ENCODE results near the gene PIP5K1C. TPM values are rescaled to one million over a fixed set of nuclear protein-coding genes. Genes with fewer than 3 reads are reported as not detected.

The PIP5K1C gene
- total and polyA plus RNA-seq, 9 of the 15 experiments (the other 6 are each of a cell fraction or from before 2014, with no cell fraction given) = 0.38 to 22.1 (median 4.1) TPM

DNA sequence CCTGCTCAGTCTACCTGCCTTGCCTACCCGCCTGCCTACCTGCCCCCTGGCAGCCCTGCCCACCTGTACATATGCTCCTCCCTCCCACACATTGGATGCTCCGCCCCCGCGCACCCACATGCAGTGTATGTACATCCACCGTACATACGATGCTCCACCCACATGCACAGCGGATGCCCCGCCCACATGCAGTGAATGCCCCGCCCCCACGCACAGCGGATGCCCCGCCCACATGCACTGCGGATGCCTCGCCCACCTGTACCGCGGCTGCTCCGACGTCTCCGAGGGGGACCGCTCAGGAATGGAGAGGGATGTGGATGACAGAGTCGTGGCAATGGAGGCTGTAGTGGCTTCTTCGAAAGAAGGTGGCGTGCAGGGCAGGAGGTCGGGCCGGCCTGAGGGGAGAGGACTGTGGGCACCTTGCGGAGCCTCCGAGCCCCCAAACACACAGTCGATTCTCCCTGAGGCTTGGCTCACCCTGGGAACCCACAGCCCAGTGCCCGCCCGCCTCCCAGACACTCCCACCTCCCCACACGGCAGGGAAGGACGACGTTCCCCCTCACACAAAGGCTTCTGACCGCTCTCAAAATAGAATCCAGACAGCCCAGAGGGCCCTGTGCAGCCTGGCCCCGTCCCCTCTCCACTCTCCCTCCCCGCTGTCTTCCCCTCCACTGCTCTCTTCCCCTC is 57.1 kb downstream of the PIP5K1C start:
- H2AFZ ChIP-seq (ENCODE audit: low read depth, low read length) = no peak overlapping the region
- BruUV-seq (replicated peaks) = no TSS peak
- peak; percentile 84 to 95 (median 92) for DNase-seq (ENCODE audit: extremely low read depth in 1 of 4, low spot score in 3 of 4)
- H3K79me2 ChIP-seq (ENCODE audit: control insufficient read depth, insufficient read depth, low read length) = no peaks in the 10 kb centered on the region
- no peaks in the 10 kb centered on the region for H3K9me3 ChIP-seq (replicated peaks; ENCODE audit: control insufficient read depth, insufficient read depth, low read depth, low read length)
- peaks cover 7% of the 10 kb centered on the region; the same call in 1 of the 2 replicates for H4K20me1 ChIP-seq (replicated peaks; ENCODE audit: control insufficient read depth, insufficient read depth, low read length)
- peaks cover 4% of the 10 kb centered on the region for H3K9me1 ChIP-seq (ENCODE audit: control insufficient read depth, insufficient read depth, low read length)
- FAIRE-seq = peak; percentile 98
- no peaks in the 10 kb centered on the region for H3K27me3 ChIP-seq (ENCODE audit: control insufficient read depth in 2 of 2, insufficient read depth in 2 of 2, low read length in 2 of 2)
- intact Hi-C loops (cut with micrococcal nuclease) = no loop called here
- CTCF ChIA-PET (ENCODE audit: low intra/inter-chr PET ratio) = no interaction called here
- peaks cover 40% of the 10 kb centered on the region; the same call in 1 of the 3 replicates for H3K36me3 ChIP-seq (ENCODE audit: control insufficient read depth, insufficient read depth, low read length)
- ATAC-seq = peak; percentile 99
- H3K4me1 ChIP-seq (replicated peaks in 1 of 2; ENCODE audit: control insufficient read depth in 2 of 2, insufficient read depth in 2 of 2, low read length in 2 of 2) = peaks cover 0 to 50% of the 10 kb centered on the region in 2 experiments; a peak in 3 of 5 replicates
- H3K4me2 ChIP-seq (ENCODE audit: insufficient read depth, low read length) = peak overlapping the region; percentile 43; the same call in 1 of the 2 replicates
- H3K4me3 ChIP-seq = no peak overlapping the region
- in situ Hi-C loops (cut with MboI) = no loop called here
- POLR2A ChIA-PET = no interaction called here
- 0 out of 4 replicates have a peak overlapping the region, but pooled peaks of 1 of the 2 experiments have one; percentile 31 for H3K9ac ChIP-seq (ENCODE audit: insufficient read depth in 1 of 2, low read depth in 2 of 2, low read length in 2 of 2)
- WGBS (ENCODE audit: insufficient coverage, low coverage, missing lambda C conversion rate) = 5% methylated on average over 24 of the region's 36 CpGs
- H3K27ac ChIP-seq (ENCODE audit: extremely low read depth, low read depth, low read length) = no peak overlapping the region
- TF ChIP-seq ZNF263 (CRISPR knock-in tag; IDR thresholded peaks at IDR 0.05; ENCODE audit: borderline replicate concordance) (peak; percentile 36; the same call in 1 of the 2 replicates), CHD2 (IDR thresholded peaks at IDR 0.05; ENCODE audit: low read depth, low read length) (no peak), ELF4 (CRISPR knock-in tag; IDR thresholded peaks at IDR 0.05) (no peak), MYC (IDR thresholded peaks at IDR 0.05; ENCODE audit: low read depth, low read length) (no peak), MYC (CRISPR knock-in tag; IDR thresholded peaks at IDR 0.05; ENCODE audit: borderline replicate concordance, low read depth) (no peak), SMARCB1 (IDR thresholded peaks at IDR 0.05; ENCODE audit: insufficient read length, low read depth) (no peak), FOXA1 (IDR thresholded peaks at IDR 0.05; ENCODE audit: borderline replicate concordance) (no peak), MAZ (CRISPR knock-in tag; conservative IDR thresholded peaks at IDR 0.05 in 1 of 2, IDR thresholded peaks at IDR 0.05 in 1 of 2) (no peak), XRCC4 (IDR thresholded peaks at IDR 0.05; ENCODE audit: extremely low read depth, insufficient read depth, insufficient read length) (no peak), DPF2 (IDR thresholded peaks at IDR 0.05) (0 out of 2 replicates have a peak, but pooled peaks have one; percentile 15), NRF1 (conservative IDR thresholded peaks at IDR 0.05 in 1 of 2, IDR thresholded peaks at IDR 0.05 in 1 of 2) (peak; percentile 74 to 81), NFE2 (IDR thresholded peaks at IDR 0.05; ENCODE audit: low read depth) (no peak)
- TF ChIP-seq, protein P1, sequence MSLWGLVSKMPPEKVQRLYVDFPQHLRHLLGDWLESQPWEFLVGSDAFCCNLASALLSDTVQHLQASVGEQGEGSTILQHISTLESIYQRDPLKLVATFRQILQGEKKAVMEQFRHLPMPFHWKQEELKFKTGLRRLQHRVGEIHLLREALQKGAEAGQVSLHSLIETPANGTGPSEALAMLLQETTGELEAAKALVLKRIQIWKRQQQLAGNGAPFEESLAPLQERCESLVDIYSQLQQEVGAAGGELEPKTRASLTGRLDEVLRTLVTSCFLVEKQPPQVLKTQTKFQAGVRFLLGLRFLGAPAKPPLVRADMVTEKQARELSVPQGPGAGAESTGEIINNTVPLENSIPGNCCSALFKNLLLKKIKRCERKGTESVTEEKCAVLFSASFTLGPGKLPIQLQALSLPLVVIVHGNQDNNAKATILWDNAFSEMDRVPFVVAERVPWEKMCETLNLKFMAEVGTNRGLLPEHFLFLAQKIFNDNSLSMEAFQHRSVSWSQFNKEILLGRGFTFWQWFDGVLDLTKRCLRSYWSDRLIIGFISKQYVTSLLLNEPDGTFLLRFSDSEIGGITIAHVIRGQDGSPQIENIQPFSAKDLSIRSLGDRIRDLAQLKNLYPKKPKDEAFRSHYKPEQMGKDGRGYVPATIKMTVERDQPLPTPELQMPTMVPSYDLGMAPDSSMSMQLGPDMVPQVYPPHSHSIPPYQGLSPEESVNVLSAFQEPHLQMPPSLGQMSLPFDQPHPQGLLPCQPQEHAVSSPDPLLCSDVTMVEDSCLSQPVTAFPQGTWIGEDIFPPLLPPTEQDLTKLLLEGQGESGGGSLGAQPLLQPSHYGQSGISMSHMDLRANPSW (CRISPR knock-in tag; IDR thresholded peaks at IDR 0.05) = no peak
- TF ChIP-seq, protein P2, sequence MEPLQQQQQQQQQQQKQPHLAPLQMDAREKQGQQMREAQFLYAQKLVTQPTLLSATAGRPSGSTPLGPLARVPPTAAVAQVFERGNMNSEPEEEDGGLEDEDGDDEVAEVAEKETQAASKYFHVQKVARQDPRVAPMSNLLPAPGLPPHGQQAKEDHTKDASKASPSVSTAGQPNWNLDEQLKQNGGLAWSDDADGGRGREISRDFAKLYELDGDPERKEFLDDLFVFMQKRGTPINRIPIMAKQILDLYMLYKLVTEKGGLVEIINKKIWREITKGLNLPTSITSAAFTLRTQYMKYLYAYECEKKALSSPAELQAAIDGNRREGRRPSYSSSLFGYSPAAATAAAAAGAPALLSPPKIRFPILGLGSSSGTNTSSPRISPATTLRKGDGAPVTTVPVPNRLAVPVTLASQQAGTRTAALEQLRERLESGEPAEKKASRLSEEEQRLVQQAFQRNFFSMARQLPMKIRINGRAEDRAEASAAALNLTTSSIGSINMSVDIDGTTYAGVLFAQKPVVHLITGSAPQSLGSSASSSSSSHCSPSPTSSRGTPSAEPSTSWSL (CRISPR knock-in tag; IDR thresholded peaks at IDR 0.05; ENCODE audit: borderline replicate concordance) = no peak
- TF ChIP-seq, protein P3, sequence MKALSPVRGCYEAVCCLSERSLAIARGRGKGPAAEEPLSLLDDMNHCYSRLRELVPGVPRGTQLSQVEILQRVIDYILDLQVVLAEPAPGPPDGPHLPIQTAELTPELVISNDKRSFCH (CRISPR knock-in tag; IDR thresholded peaks at IDR 0.05) = no peak
- TF ChIP-seq, protein P3 (tag; IDR thresholded peaks at IDR 0.05) = no peak
- TF ChIP-seq, protein P4, sequence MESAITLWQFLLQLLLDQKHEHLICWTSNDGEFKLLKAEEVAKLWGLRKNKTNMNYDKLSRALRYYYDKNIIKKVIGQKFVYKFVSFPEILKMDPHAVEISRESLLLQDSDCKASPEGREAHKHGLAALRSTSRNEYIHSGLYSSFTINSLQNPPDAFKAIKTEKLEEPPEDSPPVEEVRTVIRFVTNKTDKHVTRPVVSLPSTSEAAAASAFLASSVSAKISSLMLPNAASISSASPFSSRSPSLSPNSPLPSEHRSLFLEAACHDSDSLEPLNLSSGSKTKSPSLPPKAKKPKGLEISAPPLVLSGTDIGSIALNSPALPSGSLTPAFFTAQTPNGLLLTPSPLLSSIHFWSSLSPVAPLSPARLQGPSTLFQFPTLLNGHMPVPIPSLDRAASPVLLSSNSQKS (CRISPR knock-in tag; IDR thresholded peaks at IDR 0.05) = no peak
